Endothelial cell of umbilical vein (primary cell): ENCODE results near the gene RAB1B.

Source experiments
- CTCF ChIP-seq, 2 donors: IDR thresholded peaks; 1 replicate in 1 of 2; 2 replicates in 1 of 2; pipeline ENCODE4 v1.5.1; 2011; ENCODE audit warnings: low read length in 2 of 2, mild to moderate bottlenecking in 2 of 2, moderate library complexity in 2 of 2, control low read depth in 1 of 2, inconsistent platforms in 1 of 2, low read depth in 1 of 2; ENCODE audit not compliant: insufficient read depth in 1 of 2; ENCODE audit errors: extremely low read depth in 1 of 2
- EZH2 ChIP-seq: IDR thresholded peaks from 2 replicates; pipeline ENCODE4 v1.6.1; 2012; ENCODE audit warnings: borderline replicate concordance, low read depth, mild to moderate bottlenecking, moderate library complexity, low read length, inconsistent platforms; ENCODE audit not compliant: severe bottlenecking
- JUN ChIP-seq: IDR thresholded peaks from 2 replicates; pipeline ENCODE4 v1.6.1; 2011; ENCODE audit warnings: borderline replicate concordance, low read depth; ENCODE audit not compliant: insufficient read length, insufficient read depth
- MYC ChIP-seq: IDR thresholded peaks from one replicate; pipeline ENCODE4 v1.6.1; 2011; ENCODE audit warnings: mild to moderate bottlenecking, low read depth, low read length
- POLR2A ChIP-seq: IDR thresholded peaks from 2 replicates; pipeline ENCODE4 v1.6.1; 2012; ENCODE audit warnings: low read depth, mild to moderate bottlenecking, control low read depth, low read length
- POLR2AphosphoS5 ChIP-seq: IDR thresholded peaks from 2 replicates; pipeline ENCODE4 v1.6.1; 2012; ENCODE audit warnings: low read depth, mild to moderate bottlenecking, control low read depth, low read length, moderate library complexity; ENCODE audit not compliant: insufficient read depth

DNA sequence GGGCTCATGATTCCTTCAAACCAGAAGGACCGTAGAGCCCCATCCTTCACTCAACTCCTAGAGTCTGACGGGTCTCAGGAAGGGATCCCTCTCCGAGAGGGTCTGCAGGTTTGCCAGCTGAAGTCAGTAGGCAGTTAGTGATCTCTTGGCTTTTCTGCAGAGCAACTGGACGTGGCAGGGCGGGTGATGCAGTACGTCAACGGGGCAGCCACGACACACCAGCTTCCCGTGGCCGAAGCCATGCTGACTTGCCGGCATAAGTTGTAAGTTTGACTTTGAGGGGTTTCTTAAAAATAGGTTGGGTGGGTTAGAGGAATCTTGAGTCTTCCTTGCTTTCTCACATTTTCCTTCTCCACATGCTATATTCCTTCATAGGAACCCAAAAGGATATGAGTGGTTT, 33.3 kb upstream of the RAB1B start:
- TF ChIP-seq POLR2A (no peak), POLR2AphosphoS5 (no peak), CTCF (IDR thresholded peaks at IDR 0.05; ENCODE audit: extremely low read depth in 1 of 2, insufficient read depth in 1 of 2, low read depth in 1 of 2, low read length in 2 of 2) (no peak), EZH2 (no peak), MYC (no peak), JUN (no peak)
